Stomach (tissue), 9 donors: ENCODE results near the gene RPS15. TPM values are rescaled to one million over a fixed set of nuclear protein-coding genes. Genes with fewer than 3 reads are reported as not detected.

Experiments
- DNase-seq, 2 donors: peaks; one replicate each; pipeline versions ENCODE4 v3.0.0 to v3.0.0-alpha.2; 2013 to 2019
- H3K27ac ChIP-seq, 5 donors: fragments of 200-600 bp in 4 of 5; sonication (generic) in 4 of 5; one replicate each; pipeline ENCODE4 v1.5.1; 2013 to 2019; ENCODE audit warnings: mild to moderate bottlenecking in 1 of 5, moderate library complexity in 1 of 5
- H3K27me3 ChIP-seq, 3 donors: fragments of 200-600 bp; sonication (generic); one replicate each; pipeline ENCODE4 v1.5.1; 2017 to 2019; ENCODE audit warnings: mixed run types in 1 of 3
- H3K36me3 ChIP-seq, 4 donors: fragments of 200-600 bp; sonication (generic); 1 replicate in 3 of 4; 2 replicates in 1 of 4; pipeline ENCODE4 v1.5.1; 2016 to 2019
- H3K4me1 ChIP-seq, 4 donors: fragments of 200-600 bp; sonication (generic); one replicate each; pipeline ENCODE4 v1.5.1; 2016 to 2019
- H3K4me3 ChIP-seq, 4 donors: fragments of 200-600 bp; sonication (generic) in 3 of 4; one replicate each; pipeline ENCODE4 v1.5.1; 2016 to 2019; ENCODE audit warnings: mild to moderate bottlenecking in 1 of 4
- H3K9me3 ChIP-seq, 4 donors: fragments of 200-600 bp; sonication (generic); one replicate each; pipeline ENCODE4 v1.5.1; 2016 to 2019
- EP300 ChIP-seq: sonication (generic); formaldehyde crosslinking; IDR thresholded peaks from one replicate; pipeline ENCODE4 v1.6.1; 2017; ENCODE audit warnings: antibody characterized with exemption
- POLR2A ChIP-seq, 4 donors: fragments of 450-650 bp; IDR thresholded peaks; one replicate each; pipeline ENCODE4 v1.6.1; 2016; ENCODE audit warnings: antibody characterized with exemption in 4 of 4, control low read depth in 2 of 4, mild to moderate bottlenecking in 1 of 4, moderate library complexity in 1 of 4
- POLR2AphosphoS5 ChIP-seq, 3 donors: sonication (generic); formaldehyde crosslinking; IDR thresholded peaks; one replicate each; pipeline ENCODE4 v1.6.1; 2016; ENCODE audit warnings: antibody characterized with exemption in 3 of 3
- WGBS, 5 donors: extraction: QIAGEN DNeasy Blood & Tissue Kit in 3 of 5; methylation state at CpG; one replicate each; pipeline versions ENCODE4 v1.1.5 to v1.1.7; 2013 to 2018; 5-methylcytosine and 5-hydroxymethylcytosine counted together
- intact Hi-C: fragments of 100-400 bp; cut with DNase I; formaldehyde crosslinking; loops from one replicate; pipeline ENCODE4 v1.15.1; 2023; ENCODE audit warnings: low total_unique reads
- polyA plus RNA-seq, 3 donors: library from polyadenylated mRNA; stranded (reverse); fragments of 200-250 nt; gene quantifications; one replicate each; pipeline ENCODE4 v1.2.3, GENCODE V29; 2013
- total RNA-seq, 5 donors: library from RNA; depleted of rRNA; stranded (reverse); fragments of >200 nt; gene quantifications; one replicate each; pipeline versions ENCODE4 v1.1.0 to v1.2.3, GENCODE V29; 2014 to 2016
- TF ChIP-seq, protein P1 (sequence below), 7 experiments: fragments of 450-650 bp in 4 of 7; fragments of 200-600 bp in 3 of 7; sonication (generic) in 3 of 7; IDR thresholded peaks; one replicate each; pipeline ENCODE4 v1.5.1; 2016 to 2019; ENCODE audit warnings: antibody characterized with exemption in 7 of 7, control low read depth in 2 of 7, mild to moderate bottlenecking in 1 of 7
- donor health status: healthy with polysubstance abuse.
- donor health status: Bipolar disorder and iron deficiency.
- donor health status: healthy.

RPS15 gene
- total and polyA plus RNA-seq, 8 donors, result 428 to 4,539 (median 2,187) TPM

DNA sequence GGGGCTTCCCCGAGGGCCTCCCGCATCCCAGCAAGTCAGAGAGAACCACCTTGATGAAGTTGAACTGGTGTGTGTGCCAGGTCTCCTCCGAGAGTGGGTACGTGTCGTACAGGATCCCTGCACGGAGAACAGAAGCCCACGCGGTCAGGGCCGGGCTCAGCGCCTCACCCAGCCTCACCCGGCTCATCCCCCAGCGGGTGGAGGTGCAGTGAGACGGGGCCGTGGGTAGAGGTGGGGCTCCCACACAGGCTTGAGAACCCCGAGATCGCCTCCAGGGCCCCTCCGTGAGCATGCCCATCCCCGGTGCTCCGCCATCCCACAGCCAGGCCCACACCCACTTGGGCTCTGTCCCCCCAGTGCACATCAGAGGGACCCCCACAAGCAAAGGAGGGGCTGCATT lies 39.1 kb upstream of the RPS15 start:
- TF ChIP-seq POLR2AphosphoS5 (IDR thresholded peaks at IDR 0.05), result no peak
- TF ChIP-seq POLR2A (IDR thresholded peaks at IDR 0.05), result no peak
- TF ChIP-seq, protein P1, sequence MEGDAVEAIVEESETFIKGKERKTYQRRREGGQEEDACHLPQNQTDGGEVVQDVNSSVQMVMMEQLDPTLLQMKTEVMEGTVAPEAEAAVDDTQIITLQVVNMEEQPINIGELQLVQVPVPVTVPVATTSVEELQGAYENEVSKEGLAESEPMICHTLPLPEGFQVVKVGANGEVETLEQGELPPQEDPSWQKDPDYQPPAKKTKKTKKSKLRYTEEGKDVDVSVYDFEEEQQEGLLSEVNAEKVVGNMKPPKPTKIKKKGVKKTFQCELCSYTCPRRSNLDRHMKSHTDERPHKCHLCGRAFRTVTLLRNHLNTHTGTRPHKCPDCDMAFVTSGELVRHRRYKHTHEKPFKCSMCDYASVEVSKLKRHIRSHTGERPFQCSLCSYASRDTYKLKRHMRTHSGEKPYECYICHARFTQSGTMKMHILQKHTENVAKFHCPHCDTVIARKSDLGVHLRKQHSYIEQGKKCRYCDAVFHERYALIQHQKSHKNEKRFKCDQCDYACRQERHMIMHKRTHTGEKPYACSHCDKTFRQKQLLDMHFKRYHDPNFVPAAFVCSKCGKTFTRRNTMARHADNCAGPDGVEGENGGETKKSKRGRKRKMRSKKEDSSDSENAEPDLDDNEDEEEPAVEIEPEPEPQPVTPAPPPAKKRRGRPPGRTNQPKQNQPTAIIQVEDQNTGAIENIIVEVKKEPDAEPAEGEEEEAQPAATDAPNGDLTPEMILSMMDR (IDR thresholded peaks at IDR 0.05), result no peak
- TF ChIP-seq EP300, result no peak
- peaks cover 46 to 73% (median 69%) of the 10 kb centered on the region in 4 donors for H3K4me1 ChIP-seq
- H3K4me3 ChIP-seq, result no peak overlapping the region
- no peak for DNase-seq
- H3K36me3 ChIP-seq, result peaks cover 0 to 7% (median 5%) of the 10 kb centered on the region in 4 donors
- intact Hi-C loops, result no loop called here
- WGBS, 5 donors, result 84 to 93% (median 90%) methylated on average over 7 to 19 of the region's 19 CpGs
- no peak overlapping the region for H3K27ac ChIP-seq
- H3K9me3 ChIP-seq, result no peaks in the 10 kb centered on the region
- peaks cover 0 to 20% (median 0%) of the 10 kb centered on the region in 3 donors for H3K27me3 ChIP-seq

DNA sequence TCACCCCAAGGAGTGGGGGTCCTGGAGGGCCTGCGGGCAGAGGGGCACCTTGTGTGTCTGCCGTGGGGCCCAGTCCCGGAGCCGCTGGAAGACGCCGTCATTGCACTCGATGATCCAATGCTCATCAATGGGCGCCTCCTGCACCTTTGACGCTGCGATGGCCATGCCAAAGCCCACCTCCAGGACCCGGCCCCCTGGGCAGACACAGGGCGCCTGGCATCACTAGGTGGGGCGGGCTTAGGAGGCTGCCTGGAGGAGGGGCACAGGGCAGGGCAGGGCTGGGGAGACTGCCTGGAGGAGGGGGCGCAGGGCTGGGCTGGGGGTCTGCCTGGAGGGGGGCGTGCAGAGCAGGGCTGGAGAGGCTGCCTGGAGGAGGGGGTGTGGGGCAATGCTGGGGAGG lies 38.5 kb upstream of the RPS15 start:
- peaks cover 0 to under 1% (median 0%) of the 10 kb centered on the region in 4 donors for H3K36me3 ChIP-seq
- H3K27me3 ChIP-seq, result peaks cover 0 to 20% (median 0%) of the 10 kb centered on the region in 3 donors
- no peak for DNase-seq
- no peak overlapping the region for H3K4me3 ChIP-seq
- intact Hi-C loops, result no loop called here
- no peak overlapping the region for H3K27ac ChIP-seq
- WGBS, 5 donors, result 89 to 95% (median 90%) methylated on average over 7 to 15 of the region's 15 CpGs
- H3K9me3 ChIP-seq, result no peaks in the 10 kb centered on the region
- no peak for TF ChIP-seq POLR2AphosphoS5 (IDR thresholded peaks at IDR 0.05)
- TF ChIP-seq, protein P1 (IDR thresholded peaks at IDR 0.05), result no peak
- no peak for TF ChIP-seq EP300
- TF ChIP-seq POLR2A (IDR thresholded peaks at IDR 0.05), result no peak
- peaks cover 42 to 66% (median 63%) of the 10 kb centered on the region in 4 donors for H3K4me1 ChIP-seq

GRCh38 chr19:1400281-1401137 lies 37.7 kb upstream of the RPS15 start:
- intact Hi-C loops, result no loop called here
- DNase-seq, result peak; percentile 79 to 80
- Histone ChIP-seq H3K4me3 (peak overlapping the region; percentile 60 to 88 (median 64)), H3K9me3 (no peaks in the 10 kb centered on the region), H3K4me1 (peaks cover 34 to 59% (median 55%) of the 10 kb centered on the region in 4 donors), H3K36me3 (no peaks in the 10 kb centered on the region), H3K27ac (peak overlapping the region in 4 of 5 donors; percentile 53 to 61 (median 57)), H3K27me3 (peaks cover 0 to 20% (median 0%) of the 10 kb centered on the region in 3 donors)
- 9 to 38% (median 13%) methylated on average over 15 to 36 of the region's 36 CpGs for WGBS, 5 donors
- TF ChIP-seq POLR2A (IDR thresholded peaks at IDR 0.05) (no peak), POLR2AphosphoS5 (IDR thresholded peaks at IDR 0.05) (peak in 1 of 3 donors; percentile 14)

GRCh38 chr19:1401138-1401888 lies 36.9 kb upstream of the RPS15 start, which contains the start of gene GAMT:
Gene GAMT (minus strand): TSS chr19:1401542. CDS start chr19:1401476, 66 bp downstream.
- Histone ChIP-seq H3K4me3 (peak within 1 kb of the TSS; percentile 60 to 88 (median 64)), H3K9me3 (no peaks in the 10 kb centered on the region), H3K4me1 (peaks cover 26 to 56% (median 53%) of the 10 kb centered on the region in 4 donors), H3K27me3 (peaks cover 0 to 20% (median 0%) of the 10 kb centered on the region in 3 donors), H3K36me3 (no peaks in the 10 kb centered on the region), H3K27ac (peak within 1 kb of the TSS in 4 of 5 donors; percentile 53 to 61 (median 57))
- DNase-seq, result peak in 1 of 2 donors; percentile 84
- no peak for TF ChIP-seq POLR2AphosphoS5 (IDR thresholded peaks at IDR 0.05)
- TF ChIP-seq, protein P1 (IDR thresholded peaks at IDR 0.05), result peak in 5 of 7 experiments; percentile 3 to 60 (median 32)
- intact Hi-C loops, result no loop called here
- WGBS, 5 donors, result 2 to 6% (median 3%) methylated on average over 11 to 87 of the region's 87 CpGs
